HEK293 (cell line): ENCODE results near the gene KLHDC9.

Experiments used
- CTCF ChIA-PET: fragments of 350-600 bp; formaldehyde crosslinking; extraction: SDS; loops from one replicate; lab custom pipeline; 2021; ENCODE audit warnings: antibody characterized with exemption; lab: Yijun Ruan, JAX
- POLR2A ChIA-PET: fragments of 300-600 bp; formaldehyde crosslinking; extraction: SDS; loops from one replicate; lab custom pipeline; 2020; ENCODE audit warnings: antibody characterized with exemption, inconsistent platforms; lab: Yijun Ruan, JAX
- H3K27ac ChIP-seq: fragments of 200-500 bp; sonication (Bioruptor generic); 2 replicates; pipeline ENCODE4 v1.5.1; 2014; ENCODE audit warnings: low read depth, low read length, control low read depth, inconsistent platforms; ENCODE audit errors: extremely low read depth
- H3K36me3 ChIP-seq, 2 experiments: fragments of 200-500 bp in 1 of 2; sonication (Bioruptor generic) in 1 of 2; 1 replicate in 1 of 2; 2 replicates in 1 of 2; pipeline ENCODE4 v1.5.1; 2014 to 2017; ENCODE audit warnings: inconsistent platforms in 2 of 2, low read length in 2 of 2; ENCODE audit not compliant: control insufficient read depth in 2 of 2, insufficient read depth in 1 of 2
- H3K4me1 ChIP-seq: fragments of 200-500 bp; sonication (Bioruptor generic); 2 replicates; pipeline ENCODE4 v1.5.1; 2014; ENCODE audit warnings: mild to moderate bottlenecking, low read length, inconsistent platforms; ENCODE audit not compliant: control insufficient read depth, insufficient read depth
- H3K4me3 ChIP-seq: 2 replicates; pipeline ENCODE4 v1.5.1; 2011; ENCODE audit warnings: low read depth, mild to moderate bottlenecking, control low read depth, low read length, moderate library complexity
- H3K9me3 ChIP-seq: fragments of 200-500 bp; sonication (Bioruptor generic); 2 replicates; pipeline ENCODE4 v1.5.1; 2014; ENCODE audit warnings: low read depth, low read length, inconsistent platforms; ENCODE audit not compliant: control insufficient read depth, insufficient read depth
- HIC1 ChIP-seq: fragments of 450-650 bp; formaldehyde crosslinking; IDR thresholded peaks from 2 replicates; pipeline ENCODE4 v1.5.1; 2016; ENCODE audit warnings: missing biosample characterization, missing genetic modification characterization
- PRDM1 ChIP-seq: fragments of 450-650 bp; formaldehyde crosslinking; IDR thresholded peaks from 2 replicates; pipeline ENCODE4; 2016; ENCODE audit warnings: missing biosample characterization, missing genetic modification characterization
- REST ChIP-seq: fragments of 450-650 bp; formaldehyde crosslinking; IDR thresholded peaks from 2 replicates; pipeline ENCODE4 v1.5.1; 2016; ENCODE audit warnings: missing biosample characterization, missing genetic modification characterization
- TCF7L2 ChIP-seq: IDR thresholded peaks from 2 replicates; pipeline ENCODE4 v1.6.1; 2011; ENCODE audit warnings: low read depth, mild to moderate bottlenecking, inconsistent platforms, low read length, moderate library complexity, borderline replicate concordance
- ZBTB17 ChIP-seq: fragments of 450-650 bp; formaldehyde crosslinking; IDR thresholded peaks from 2 replicates; pipeline ENCODE4 v1.5.1; 2016; ENCODE audit warnings: missing biosample characterization, missing genetic modification characterization
- ZBTB21 ChIP-seq: fragments of 450-650 bp; formaldehyde crosslinking; IDR thresholded peaks from 2 replicates; pipeline ENCODE4 v1.5.1; 2017; ENCODE audit warnings: missing biosample characterization, missing genetic modification characterization
- ZFP69B ChIP-seq: fragments of 450-650 bp; formaldehyde crosslinking; IDR thresholded peaks from 2 replicates; pipeline ENCODE4 v1.5.1; 2016; ENCODE audit warnings: missing biosample characterization, missing genetic modification characterization
- ZNF132 ChIP-seq: fragments of 450-650 bp; formaldehyde crosslinking; IDR thresholded peaks from 2 replicates; pipeline ENCODE4 v1.5.1; 2017; ENCODE audit warnings: missing biosample characterization, missing genetic modification characterization, borderline replicate concordance
- ZNF366 ChIP-seq: fragments of 450-650 bp; formaldehyde crosslinking; conservative IDR thresholded peaks from 2 replicates; pipeline ENCODE4 v1.5.1; 2016; ENCODE audit warnings: missing biosample characterization, missing genetic modification characterization
- ZNF37A ChIP-seq: fragments of 450-650 bp; IDR thresholded peaks from 2 replicates; pipeline ENCODE4 v1.5.1; 2018; ENCODE audit warnings: missing biosample characterization, missing genetic modification characterization
- ZNF391 ChIP-seq: fragments of 450-650 bp; formaldehyde crosslinking; IDR thresholded peaks from 2 replicates; pipeline ENCODE4 v1.5.1; 2016; ENCODE audit warnings: low read depth, missing biosample characterization, missing genetic modification characterization, borderline replicate concordance
- ZNF596 ChIP-seq: fragments of 450-650 bp; IDR thresholded peaks from 2 replicates; pipeline ENCODE4 v1.5.0; 2018; ENCODE audit warnings: missing biosample characterization, mild to moderate bottlenecking, missing genetic modification characterization, moderate library complexity
- ZNF626 ChIP-seq: fragments of 450-650 bp; sonication (Bioruptor Pico); formaldehyde crosslinking; IDR thresholded peaks from 2 replicates; pipeline ENCODE4 v1.5.1; 2018; ENCODE audit warnings: missing biosample characterization, missing genetic modification characterization, inconsistent platforms
- ZNF747 ChIP-seq: fragments of 450-650 bp; formaldehyde crosslinking; IDR thresholded peaks from 2 replicates; pipeline ENCODE4 v1.5.1; 2016; ENCODE audit warnings: missing biosample characterization, missing genetic modification characterization
- TF ChIP-seq, protein P1 (sequence below): fragments of 450-650 bp; formaldehyde crosslinking; IDR thresholded peaks from 2 replicates; pipeline ENCODE4 v1.5.1; 2016; ENCODE audit warnings: missing biosample characterization, missing genetic modification characterization

Gene KLHDC9

DNA sequence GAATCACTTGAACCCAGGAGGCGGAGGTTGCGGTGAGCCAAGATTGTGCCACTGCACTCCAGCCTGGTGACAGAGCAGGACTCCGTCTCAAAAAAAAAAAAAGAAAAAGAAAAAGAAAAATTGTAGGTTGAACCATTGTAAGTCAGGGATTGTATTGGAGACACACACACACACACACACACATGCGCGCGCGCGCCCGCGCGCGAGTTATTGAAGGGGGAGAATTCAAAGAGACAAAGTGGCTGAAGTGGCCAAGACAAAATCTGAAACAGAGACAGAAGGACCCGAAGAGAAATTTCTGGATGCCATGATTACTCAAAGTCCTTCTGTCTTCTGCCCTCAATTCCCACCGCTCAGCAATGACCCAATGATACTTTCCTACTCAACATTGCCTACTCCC, 3.7 kb upstream of the KLHDC9 start:
- Histone ChIP-seq H3K9me3 (no peaks in the 10 kb centered on the region), H3K27ac (no peak overlapping the region), H3K4me1 (no peaks in the 10 kb centered on the region), H3K4me3 (no peak overlapping the region), H3K36me3 (peaks cover 0 to 10% of the 10 kb centered on the region in 2 experiments; a peak in 1 of 3 replicates)
- ChIA-PET POLR2A (interaction anchor here (0.7 kb wide), 1 partner anchor 9 kb away, joined by 5 read pairs; no protein-coding TSS in a partner anchor), CTCF (interaction anchor here (0.8 to 4.3 kb wide), 3 partner anchors 49 to 74 kb away, joined by 3 to 27 read pairs (median 9); partner anchors contain the start of genes F11R and USF1)
- no peak for TF ChIP-seq ZNF37A (tag by site-specific recombination)
- no peak for TF ChIP-seq ZNF626 (tag by site-specific recombination)
- no peak for TF ChIP-seq ZNF132
- TF ChIP-seq REST (tag by site-specific recombination), result no peak
- TF ChIP-seq ZFP69B (tag by site-specific recombination), result no peak
- TF ChIP-seq ZBTB17 (tag by site-specific recombination), result no peak
- TF ChIP-seq ZNF747 (tag by site-specific recombination), result no peak
- no peak for TF ChIP-seq HIC1 (tag by site-specific recombination)
- no peak for TF ChIP-seq TCF7L2
- TF ChIP-seq ZBTB21, result no peak

DNA sequence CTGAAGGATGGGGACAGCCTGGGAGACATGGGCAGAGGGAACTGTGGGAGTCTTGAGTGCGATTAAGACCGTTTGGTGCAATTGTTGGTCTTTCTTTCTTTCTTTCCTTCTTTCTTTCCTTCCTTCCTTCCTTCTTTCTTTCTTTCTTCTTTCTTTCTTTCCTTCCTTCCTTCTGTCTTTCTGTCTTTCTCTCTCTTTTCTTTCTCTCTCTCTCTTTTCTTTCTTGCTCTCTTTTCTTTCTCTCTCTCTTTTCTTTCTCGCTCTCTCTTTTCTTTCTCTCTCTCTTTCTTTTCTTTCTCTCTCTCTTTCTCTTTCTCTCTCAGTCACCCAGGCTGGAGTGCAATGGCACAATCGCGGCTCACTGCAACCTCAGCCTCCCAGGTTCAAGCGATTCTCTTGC, 2.9 kb upstream of the KLHDC9 start:
- Histone ChIP-seq H3K9me3 (no peaks in the 10 kb centered on the region), H3K27ac (no peak overlapping the region), H3K4me1 (no peaks in the 10 kb centered on the region; the same call in 1 of the 2 replicates), H3K36me3 (peaks cover 0 to 18% of the 10 kb centered on the region in 2 experiments; a peak in 1 of 3 replicates), H3K4me3 (no peak overlapping the region)
- TF ChIP-seq, protein P1, sequence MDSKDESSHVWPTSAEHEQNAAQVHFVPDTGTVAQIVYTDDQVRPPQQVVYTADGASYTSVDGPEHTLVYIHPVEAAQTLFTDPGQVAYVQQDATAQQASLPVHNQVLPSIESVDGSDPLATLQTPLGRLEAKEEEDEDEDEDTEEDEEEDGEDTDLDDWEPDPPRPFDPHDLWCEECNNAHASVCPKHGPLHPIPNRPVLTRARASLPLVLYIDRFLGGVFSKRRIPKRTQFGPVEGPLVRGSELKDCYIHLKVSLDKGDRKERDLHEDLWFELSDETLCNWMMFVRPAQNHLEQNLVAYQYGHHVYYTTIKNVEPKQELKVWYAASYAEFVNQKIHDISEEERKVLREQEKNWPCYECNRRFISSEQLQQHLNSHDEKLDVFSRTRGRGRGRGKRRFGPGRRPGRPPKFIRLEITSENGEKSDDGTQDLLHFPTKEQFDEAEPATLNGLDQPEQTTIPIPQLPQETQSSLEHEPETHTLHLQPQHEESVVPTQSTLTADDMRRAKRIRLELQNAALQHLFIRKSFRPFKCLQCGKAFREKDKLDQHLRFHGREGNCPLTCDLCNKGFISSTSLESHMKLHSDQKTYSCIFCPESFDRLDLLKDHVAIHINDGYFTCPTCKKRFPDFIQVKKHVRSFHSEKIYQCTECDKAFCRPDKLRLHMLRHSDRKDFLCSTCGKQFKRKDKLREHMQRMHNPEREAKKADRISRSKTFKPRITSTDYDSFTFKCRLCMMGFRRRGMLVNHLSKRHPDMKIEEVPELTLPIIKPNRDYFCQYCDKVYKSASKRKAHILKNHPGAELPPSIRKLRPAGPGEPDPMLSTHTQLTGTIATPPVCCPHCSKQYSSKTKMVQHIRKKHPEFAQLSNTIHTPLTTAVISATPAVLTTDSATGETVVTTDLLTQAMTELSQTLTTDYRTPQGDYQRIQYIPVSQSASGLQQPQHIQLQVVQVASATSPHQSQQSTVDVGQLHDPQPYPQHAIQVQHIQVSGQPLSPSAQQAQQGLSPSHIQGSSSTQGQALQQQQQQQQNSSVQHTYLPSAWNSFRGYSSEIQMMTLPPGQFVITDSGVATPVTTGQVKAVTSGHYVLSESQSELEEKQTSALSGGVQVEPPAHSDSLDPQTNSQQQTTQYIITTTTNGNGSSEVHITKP (tag by site-specific recombination), result no peak
- TF ChIP-seq ZNF596 (tag by site-specific recombination) (peak; percentile 90), ZNF366 (tag by site-specific recombination) (peak; percentile 95), ZNF391 (no peak), PRDM1 (tag by site-specific recombination) (peak; percentile 58; the same call in 1 of the 2 replicates)
- POLR2A ChIA-PET, result no interaction called here
- CTCF ChIA-PET, result interaction anchor here (0.6 to 4.5 kb wide), 6 partner anchors 23 to 261 kb away, joined by 3 to 60 read pairs (median 24); partner anchors contain the start of genes ARHGAP30, F11R and USF1
